Duodenal mucosa (tissue), 2 donors: ENCODE data around the gene COL6A5.
"Not testable (repeated sequence)": the region's sequence is repeated elsewhere in the genome, so short reads cannot be mapped to it uniquely, and the experiment has no call there.

Experiments
- H3K27ac ChIP-seq: one replicate; pipeline ENCODE4 v1.7.0; 2013; ENCODE audit warnings: low read depth, low read length
- H3K27me3 ChIP-seq, 2 donors: one replicate each; pipeline ENCODE4 v1.7.0; 2013; ENCODE audit warnings: low read length in 2 of 2, control low read depth in 1 of 2; ENCODE audit not compliant: insufficient read depth in 2 of 2, control insufficient read depth in 1 of 2
- H3K36me3 ChIP-seq, 2 donors: one replicate each; pipeline ENCODE4 v1.7.0; 2013; ENCODE audit warnings: low read length in 2 of 2, control low read depth in 1 of 2; ENCODE audit not compliant: insufficient read depth in 2 of 2, control insufficient read depth in 1 of 2
- H3K4me1 ChIP-seq, 2 donors: one replicate each; pipeline ENCODE4 v1.7.0; 2013; ENCODE audit warnings: low read length in 2 of 2, control low read depth in 1 of 2; ENCODE audit not compliant: insufficient read depth in 2 of 2, control insufficient read depth in 1 of 2
- H3K4me3 ChIP-seq, 2 donors: one replicate each; pipeline ENCODE4 v1.7.0; 2013; ENCODE audit warnings: low read length in 2 of 2, low read depth in 1 of 2
- H3K9ac ChIP-seq, 2 donors: one replicate each; pipeline ENCODE4 v1.7.0; 2013; ENCODE audit warnings: low read length in 2 of 2, low read depth in 1 of 2
- H3K9me3 ChIP-seq, 2 donors: one replicate each; pipeline ENCODE4 v1.7.0; 2013; ENCODE audit warnings: low read length in 2 of 2, control low read depth in 1 of 2; ENCODE audit not compliant: control insufficient read depth in 1 of 2

Gene COL6A5

GRCh38 chr3:130429713-130430023, 84.2 kb downstream of the COL6A5 start:
- no peaks in the 10 kb centered on the region for H3K9me3 ChIP-seq
- no peak overlapping the region for H3K9ac ChIP-seq
- H3K36me3 ChIP-seq: no peaks in the 10 kb centered on the region
- H3K27me3 ChIP-seq: no peaks in the 10 kb centered on the region
- H3K27ac ChIP-seq: no peak overlapping the region
- H3K4me1 ChIP-seq: no peaks in the 10 kb centered on the region
- H3K4me3 ChIP-seq: no peak overlapping the region

GRCh38 chr3:130430266-130430665, 84.8 kb downstream of the COL6A5 start:
- no peaks in the 10 kb centered on the region for H3K4me1 ChIP-seq
- H3K36me3 ChIP-seq: no peaks in the 10 kb centered on the region
- no peaks in the 10 kb centered on the region for H3K27me3 ChIP-seq
- H3K9ac ChIP-seq: no peak overlapping the region
- no peaks in the 10 kb centered on the region for H3K9me3 ChIP-seq
- no peak overlapping the region for H3K27ac ChIP-seq
- H3K4me3 ChIP-seq: no peak overlapping the region

GRCh38 chr3:130432086-130432485, 86.6 kb downstream of the COL6A5 start:
- H3K27ac ChIP-seq, H3K27me3 ChIP-seq, H3K4me1 ChIP-seq, H3K9ac ChIP-seq, H3K4me3 ChIP-seq, H3K9me3 ChIP-seq, H3K36me3 ChIP-seq: not testable (repeated sequence)

- Histone ChIP-seq H3K4me3 (no peak overlapping the region), H3K27ac (no peak overlapping the region), H3K9me3 (no peaks in the 10 kb centered on the region), H3K9ac (no peak overlapping the region), H3K36me3 (no peaks in the 10 kb centered on the region), H3K4me1 (no peaks in the 10 kb centered on the region), H3K27me3 (no peaks in the 10 kb centered on the region)
Measured at GRCh38 chr3:130433306-130433705, 87.8 kb downstream of the COL6A5 start.

GRCh38 chr3:130442284-130442683, 96.8 kb downstream of the COL6A5 start:
- Histone ChIP-seq H3K27ac (no peak overlapping the region), H3K9me3 (no peaks in the 10 kb centered on the region), H3K4me3 (no peak overlapping the region), H3K9ac (no peak overlapping the region), H3K27me3 (no peaks in the 10 kb centered on the region), H3K4me1 (no peaks in the 10 kb centered on the region), H3K36me3 (no peaks in the 10 kb centered on the region)

- not testable (repeated sequence) for H3K4me1 ChIP-seq, H3K4me3 ChIP-seq, H3K36me3 ChIP-seq, H3K27me3 ChIP-seq, H3K27ac ChIP-seq, H3K9ac ChIP-seq, H3K9me3 ChIP-seq
Measured at GRCh38 chr3:130446840-130447239, 101.4 kb downstream of the COL6A5 start.

- not testable (repeated sequence) for H3K27me3 ChIP-seq, H3K4me1 ChIP-seq, H3K36me3 ChIP-seq, H3K4me3 ChIP-seq, H3K9ac ChIP-seq, H3K27ac ChIP-seq, H3K9me3 ChIP-seq
Measured at GRCh38 chr3:130448155-130448554, 102.7 kb downstream of the COL6A5 start.

GRCh38 chr3:130456540-130456939, 111.1 kb downstream of the COL6A5 start:
- Histone ChIP-seq H3K36me3 (no peaks in the 10 kb centered on the region), H3K27me3 (no peaks in the 10 kb centered on the region), H3K4me1 (no peaks in the 10 kb centered on the region), H3K4me3 (no peak overlapping the region), H3K9me3 (no peaks in the 10 kb centered on the region), H3K9ac (no peak overlapping the region), H3K27ac (no peak overlapping the region)

GRCh38 chr3:130457671-130458070, 112.2 kb downstream of the COL6A5 start:
- H3K27ac ChIP-seq: no peak overlapping the region
- H3K4me1 ChIP-seq: no peaks in the 10 kb centered on the region
- H3K27me3 ChIP-seq: no peaks in the 10 kb centered on the region
- H3K9me3 ChIP-seq: no peaks in the 10 kb centered on the region
- no peak overlapping the region for H3K4me3 ChIP-seq
- no peaks in the 10 kb centered on the region for H3K36me3 ChIP-seq
- H3K9ac ChIP-seq: no peak overlapping the region

GRCh38 chr3:130459944-130460343, 114.5 kb downstream of the COL6A5 start:
- Histone ChIP-seq H3K27me3 (no peaks in the 10 kb centered on the region), H3K9me3 (no peaks in the 10 kb centered on the region), H3K4me3 (no peak overlapping the region), H3K4me1 (no peaks in the 10 kb centered on the region), H3K27ac (no peak overlapping the region), H3K9ac (no peak overlapping the region), H3K36me3 (no peaks in the 10 kb centered on the region)

GRCh38 chr3:130462089-130462488, 116.6 kb downstream of the COL6A5 start:
- Histone ChIP-seq H3K27ac (no peak overlapping the region), H3K27me3 (no peaks in the 10 kb centered on the region), H3K4me3 (no peak overlapping the region), H3K9me3 (no peaks in the 10 kb centered on the region), H3K4me1 (no peaks in the 10 kb centered on the region), H3K9ac (no peak overlapping the region), H3K36me3 (no peaks in the 10 kb centered on the region)
